H1 (cell line): ENCODE measurements around the gene INAFM2. TPM values are rescaled to one million over a fixed set of nuclear protein-coding genes. Genes with fewer than 3 reads are reported as not detected.

ENCODE experiments used
- CTCF ChIA-PET: fragments of 300-600 bp; sonication (Branson Sonifier 250); formaldehyde crosslinking; loops from one replicate; lab custom pipeline; 2021; ENCODE audit not compliant: partially characterized antibody; lab: Charles Lee
- POLR2A ChIA-PET: fragments of 300-600 bp; sonication (Branson Sonifier 250); formaldehyde crosslinking; loops from one replicate; lab custom pipeline; 2021; ENCODE audit warnings: inconsistent platforms; ENCODE audit not compliant: partially characterized antibody; lab: Charles Lee
- DNase-seq, 2 experiments: peaks; one replicate each; pipeline versions ENCODE4 v3.0.0 to v3.0.0-alpha.2; 2010 to 2022; ENCODE audit warnings: low spot score in 2 of 2, low read depth in 1 of 2, mixed read lengths in 1 of 2
- FAIRE-seq: peaks from 2 replicates; lab custom pipeline; 2011; peaks lifted over from hg19 to GRCh38; lab: Jason Lieb, UNC
- H2AFZ ChIP-seq: 2 replicates; pipeline ENCODE4 v1.8.1; 2012; ENCODE audit warnings: low read length, inconsistent platforms
- H2AK5ac ChIP-seq: 2 replicates; pipeline ENCODE4 v1.6.1; 2013; ENCODE audit warnings: low read depth, low read length
- H2BK120ac ChIP-seq: replicated peaks from 2 replicates; pipeline ENCODE3; 2013; ENCODE audit warnings: low read depth, low read length, inconsistent platforms
- H2BK12ac ChIP-seq: 2 replicates; pipeline ENCODE4 v1.6.1; 2013; ENCODE audit warnings: low read depth, low read length
- H2BK15ac ChIP-seq: 2 replicates; pipeline ENCODE4 v1.6.1; 2013; ENCODE audit warnings: low read length
- H2BK20ac ChIP-seq: 2 replicates; pipeline ENCODE4 v1.6.1; 2013; ENCODE audit warnings: low read length
- H2BK5ac ChIP-seq: 2 replicates; pipeline ENCODE4 v1.6.1; 2013; ENCODE audit warnings: low read depth, low read length
- H3K14ac ChIP-seq: 2 replicates; pipeline ENCODE4 v1.6.1; 2013; ENCODE audit warnings: inconsistent platforms; ENCODE audit not compliant: insufficient read length
- H3K18ac ChIP-seq: 2 replicates; pipeline ENCODE4 v1.6.1; 2013; ENCODE audit warnings: low read length; ENCODE audit errors: extremely low read depth
- H3K23ac ChIP-seq: 2 replicates; pipeline ENCODE4 v1.6.1; 2013; ENCODE audit warnings: inconsistent platforms; ENCODE audit not compliant: insufficient read length
- H3K23me2 ChIP-seq: 2 replicates; pipeline ENCODE4 v1.6.1; 2013; ENCODE audit warnings: low read depth, low read length
- H3K27ac ChIP-seq: 2 replicates; pipeline ENCODE4 v1.6.1; 2011; ENCODE audit warnings: low read depth, low read length, inconsistent platforms
- H3K27me3 ChIP-seq, 4 experiments: replicated peaks in 1 of 4; 1 replicate in 1 of 4; 2 replicates in 3 of 4; pipeline versions ENCODE4 v1.6.1 to v1.8.1; 2011 to 2013; ENCODE audit warnings: low read length in 3 of 4, mild to moderate bottlenecking in 3 of 4, inconsistent platforms in 2 of 4, mixed read lengths in 2 of 4, moderate library complexity in 1 of 4; ENCODE audit not compliant: control insufficient read depth in 3 of 4, insufficient read depth in 3 of 4; ENCODE audit errors: extremely low read depth in 1 of 4
- H3K36me3 ChIP-seq, 4 experiments: 2 replicates each; pipeline versions ENCODE4 v1.6.1 to v1.8.1; 2011 to 2013; ENCODE audit warnings: mild to moderate bottlenecking in 4 of 4, low read length in 3 of 4, moderate library complexity in 2 of 4, control low read depth in 1 of 4, inconsistent platforms in 1 of 4; ENCODE audit not compliant: insufficient read depth in 4 of 4, control insufficient read depth in 2 of 4
- H3K4ac ChIP-seq: replicated peaks from 2 replicates; pipeline ENCODE3; 2013; ENCODE audit warnings: low read length, low read depth, mixed read lengths, inconsistent platforms; ENCODE audit not compliant: insufficient read length
- H3K4me1 ChIP-seq, 4 experiments: replicated peaks in 1 of 4; 1 replicate in 1 of 4; 2 replicates in 3 of 4; pipeline versions ENCODE4 v1.6.1 to v1.8.1; 2011 to 2013; ENCODE audit warnings: low read length in 3 of 4, inconsistent platforms in 2 of 4, mixed read lengths in 1 of 4; ENCODE audit not compliant: insufficient read depth in 4 of 4, control insufficient read depth in 3 of 4
- H3K4me2 ChIP-seq, 2 experiments: 2 replicates each; pipeline versions ENCODE4 v1.6.1 to v1.8.1; 2011 to 2013; ENCODE audit warnings: low read depth in 2 of 2, low read length in 2 of 2, control low read depth in 1 of 2, inconsistent platforms in 1 of 2, mild to moderate bottlenecking in 1 of 2; ENCODE audit not compliant: insufficient read depth in 1 of 2
- H3K4me3 ChIP-seq, 4 experiments: fragments of 200-600, 300-600 bp in 1 of 4; sonication (generic), shearing (Covaris generic), sonication (Bioruptor Twin) in 1 of 4; 2 replicates each; pipeline versions ENCODE4 v1.5.1 to v1.8.1; 2011 to 2016; ENCODE audit warnings: low read length in 4 of 4, low read depth in 3 of 4, control low read depth in 2 of 4, inconsistent platforms in 2 of 4, mild to moderate bottlenecking in 2 of 4, mixed read lengths in 1 of 4, moderate library complexity in 1 of 4; ENCODE audit not compliant: insufficient read depth in 2 of 4; ENCODE audit errors: extremely low read depth in 1 of 4
- H3K56ac ChIP-seq: replicated peaks from 2 replicates; pipeline ENCODE3; 2013; ENCODE audit warnings: low read depth, mild to moderate bottlenecking, mixed read lengths, low read length, inconsistent platforms; ENCODE audit not compliant: insufficient read length
- H3K79me1 ChIP-seq: 2 replicates; pipeline ENCODE4 v1.6.1; 2013; ENCODE audit warnings: low read depth, low read length, control low read depth
- H3K79me2 ChIP-seq, 2 experiments: 2 replicates each; pipeline versions ENCODE4 v1.6.1 to v1.8.1; 2012 to 2013; ENCODE audit warnings: low read length in 2 of 2, mild to moderate bottlenecking in 2 of 2, inconsistent platforms in 1 of 2; ENCODE audit not compliant: insufficient read depth in 2 of 2, control insufficient read depth in 1 of 2
- H3K9ac ChIP-seq, 4 experiments: replicated peaks in 1 of 4; 1 replicate in 1 of 4; 2 replicates in 3 of 4; pipeline versions ENCODE4 v1.6.1 to v1.8.1; 2011 to 2013; ENCODE audit warnings: low read depth in 3 of 4, low read length in 3 of 4, control low read depth in 2 of 4, mild to moderate bottlenecking in 2 of 4, moderate library complexity in 2 of 4, inconsistent platforms in 1 of 4; ENCODE audit errors: extremely low read depth in 1 of 4
- H3K9me3 ChIP-seq, 2 experiments: 2 replicates each; pipeline versions ENCODE4 v1.6.1 to v1.8.1; 2012 to 2013; ENCODE audit warnings: mild to moderate bottlenecking in 2 of 2, moderate library complexity in 2 of 2, control low read depth in 1 of 2, inconsistent platforms in 1 of 2, low read depth in 1 of 2, low read length in 1 of 2, mixed read lengths in 1 of 2; ENCODE audit not compliant: insufficient read depth in 2 of 2
- H4K20me1 ChIP-seq, 2 experiments: replicated peaks in 1 of 2; 2 replicates each; pipeline versions ENCODE3 to v1.8.1; 2011 to 2013; ENCODE audit warnings: inconsistent platforms in 2 of 2, low read length in 2 of 2, mild to moderate bottlenecking in 1 of 2; ENCODE audit not compliant: insufficient read depth in 2 of 2, control insufficient read depth in 1 of 2
- H4K5ac ChIP-seq: 2 replicates; pipeline ENCODE4 v1.6.1; 2013; ENCODE audit warnings: low read length, low read depth, mixed read lengths, inconsistent platforms; ENCODE audit not compliant: insufficient read length
- H4K8ac ChIP-seq: 2 replicates; pipeline ENCODE4 v1.8.0; 2013; ENCODE audit warnings: mild to moderate bottlenecking, moderate library complexity, low read length, inconsistent platforms; ENCODE audit not compliant: insufficient read depth; ENCODE audit errors: extremely low read depth
- H4K91ac ChIP-seq: replicated peaks from 2 replicates; pipeline ENCODE3; 2013; ENCODE audit warnings: low read length, mixed read lengths, inconsistent platforms; ENCODE audit not compliant: insufficient read length
- ASH2L ChIP-seq: fragments of 200-600, 300-600 bp; sonication (generic); IDR thresholded peaks from one replicate; pipeline ENCODE4 v1.7.1; 2017; ENCODE audit warnings: low read length
- EGR1 ChIP-seq: IDR thresholded peaks from 2 replicates; pipeline ENCODE4 v1.6.1; 2011; ENCODE audit warnings: low read depth, low read length, borderline replicate concordance
- EP300 ChIP-seq, 2 experiments: IDR thresholded peaks; 1 replicate in 1 of 2; 2 replicates in 1 of 2; pipeline ENCODE4 v1.6.1; 2011 to 2012; ENCODE audit warnings: low read depth in 2 of 2, low read length in 2 of 2, mild to moderate bottlenecking in 2 of 2, borderline replicate concordance in 1 of 2, inconsistent platforms in 1 of 2, moderate library complexity in 1 of 2
- GTF2F1 ChIP-seq: IDR thresholded peaks from 2 replicates; pipeline ENCODE4 v1.6.1; 2012; ENCODE audit warnings: low read depth, low read length, improper control_type of control experiment, borderline replicate concordance
- JUND ChIP-seq: IDR thresholded peaks from 2 replicates; pipeline ENCODE4 v1.6.1; 2011; ENCODE audit warnings: mild to moderate bottlenecking, improper control_type of control experiment, low read length
- KDM4A ChIP-seq: IDR thresholded peaks from one replicate; pipeline ENCODE4 v1.7.1; 2012; ENCODE audit warnings: low read depth, mild to moderate bottlenecking, moderate library complexity, low read length, inconsistent platforms; ENCODE audit not compliant: severe bottlenecking
- KDM5A ChIP-seq: fragments of 200-600 bp; IDR thresholded peaks from 2 replicates; pipeline ENCODE4 v1.7.1; 2012; ENCODE audit warnings: mild to moderate bottlenecking, low read length, inconsistent platforms, mixed read lengths
- RBBP5 ChIP-seq: IDR thresholded peaks from 2 replicates; pipeline ENCODE4 v1.7.1; 2012; ENCODE audit warnings: low read depth, mild to moderate bottlenecking, inconsistent platforms, low read length, moderate library complexity, borderline replicate concordance
- WGBS, 2 experiments: shearing (Covaris generic) in 1 of 2; methylation state at CpG; one replicate each; pipeline versions ENCODE4 v1.1.6 to v1.1.7; 2013 to 2015; ENCODE audit warnings: low lambda C conversion rate in 2 of 2, mixed read lengths in 2 of 2, inconsistent platforms in 1 of 2, low coverage in 1 of 2, missing lambda C conversion rate in 1 of 2; ENCODE audit not compliant: insufficient replicate concordance in 2 of 2, insufficient coverage in 1 of 2, insufficient read length in 1 of 2; ENCODE audit errors: extremely low coverage in 1 of 2, missing lambda C conversion rate in 1 of 2; 5-methylcytosine and 5-hydroxymethylcytosine counted together
- polyA plus RNA-seq, 7 experiments: library from polyadenylated mRNA; depleted of rRNA in 3 of 7; stranded (reverse) in 5 of 7; unstranded in 2 of 7; fragments of >200 nt in 5 of 7; fragments of 200-250 nt in 2 of 7; gene quantifications; 1 replicate in 5 of 7; 2 replicates in 1 of 7; 4 replicates in 1 of 7; pipeline versions ENCODE4 v1.2.1 to v1.2.3, GENCODE V29; 2011 to 2013; ENCODE audit warnings: missing spikeins in 2 of 7, mixed read lengths in 2 of 7
- total RNA-seq: library from RNA; stranded (reverse); fragmentation: NEBNext Ultra II Directional; extraction: Animal tissue kit (Norgen Biotek cat#: 25700); gene quantifications from 2 replicates; pipeline ENCODE4 v1.2.1, GENCODE V29; 2021
- TF ChIP-seq, protein P1 (sequence below): IDR thresholded peaks from 2 replicates; pipeline ENCODE4 v1.6.1; 2011; ENCODE audit warnings: low read depth, mild to moderate bottlenecking, low read length; ENCODE audit not compliant: insufficient read depth

INAFM2 gene
- total and polyA plus RNA-seq, 2 of the 8 experiments (the other 6 are each of a cell fraction or from before 2014, with no cell fraction given), result 15.3 to 35.1 TPM

DNA sequence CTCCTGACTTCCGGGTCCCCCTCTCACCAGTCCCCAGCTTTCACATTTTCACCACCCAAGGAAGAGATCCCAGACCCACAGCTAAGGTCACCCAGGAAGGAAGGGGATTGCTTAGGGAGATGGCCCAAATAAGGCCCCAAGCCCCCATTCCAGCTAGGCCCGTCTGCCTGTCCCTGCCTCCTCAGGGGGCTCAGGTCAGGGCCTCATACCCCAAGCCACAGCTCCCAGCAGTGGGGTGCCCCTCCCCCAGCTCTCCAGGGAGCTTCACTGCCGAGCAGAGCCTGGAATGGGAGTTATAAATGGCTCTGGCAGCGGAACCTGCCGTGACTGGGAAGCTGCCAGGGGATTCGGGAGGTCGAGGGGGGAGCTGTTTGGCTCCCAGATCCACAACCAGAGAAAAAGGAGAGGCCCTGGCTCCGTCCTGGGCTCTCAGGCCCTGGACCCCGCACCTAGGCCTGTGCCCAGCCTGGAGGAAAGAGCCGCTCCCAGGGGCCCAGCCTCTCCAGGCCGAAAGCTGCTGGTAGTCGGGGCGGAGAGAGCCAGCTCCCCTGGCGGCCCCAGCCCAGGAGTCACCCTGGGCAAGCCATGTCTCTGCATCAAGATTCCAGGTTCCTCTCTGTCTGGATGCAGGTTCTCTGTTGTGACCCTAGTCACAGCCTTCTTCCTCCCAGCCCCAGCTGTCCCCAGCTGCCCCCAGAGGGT lies 16.7 kb downstream of the INAFM2 start:
- Histone ChIP-seq H2BK120ac (peak overlapping the region; percentile 38), H3K4ac (no peak overlapping the region), H3K36me3 (no peaks in the 10 kb centered on the region), H3K4me3 (no peak overlapping the region), H2BK15ac (no peak overlapping the region), H2AK5ac (no peak overlapping the region), H2BK5ac (peak overlapping the region; percentile 52; the same call in 1 of the 2 replicates), H2AFZ (no peak overlapping the region; the same call in 1 of the 2 replicates), H3K79me2 (no peaks in the 10 kb centered on the region), H4K5ac (peak overlapping the region; percentile 13), H2BK20ac (peak overlapping the region; percentile 90; the same call in 1 of the 2 replicates), H3K79me1 (no peaks in the 10 kb centered on the region), H3K56ac (no peak overlapping the region), H3K9me3 (no peaks in the 10 kb centered on the region), H3K4me2 (no peak overlapping the region), H3K23ac (no peak overlapping the region), H3K18ac (peak overlapping the region; percentile 90), H3K9ac (no peak overlapping the region), H4K8ac (peak overlapping the region; percentile 89), H3K4me1 (peaks cover 0 to 31% (median 22%) of the 10 kb centered on the region in 4 experiments; a peak in 6 of 7 replicates), H3K23me2 (no peaks in the 10 kb centered on the region), H2BK12ac (no peak overlapping the region), H3K27me3 (peaks cover 0 to 4% (median under 1%) of the 10 kb centered on the region in 4 experiments; a peak in 1 of 7 replicates), H3K14ac (no peak overlapping the region), H4K91ac (peak overlapping the region; percentile 61), H4K20me1 (no peaks in the 10 kb centered on the region), H3K27ac (no peak overlapping the region)
- CTCF ChIA-PET, result interaction anchor here (0.6 to 27.4 kb wide), 16 partner anchors 12 to 539 kb away, joined by 3 to 584 read pairs (median 36); partner anchors contain the start of genes ANKRD63, DISP2, INAFM2 and IVD
- DNase-seq (peak in 1 of 2 experiments; percentile 56), FAIRE-seq (no peak)
- POLR2A ChIA-PET, result interaction anchor here (0.9 to 8.1 kb wide), 8 partner anchors 10 to 55 kb away, joined by 3 to 66 read pairs (median 4); partner anchors contain the start of gene INAFM2
- no peak for TF ChIP-seq KDM4A
- no peak for TF ChIP-seq ASH2L
- TF ChIP-seq, protein P1, sequence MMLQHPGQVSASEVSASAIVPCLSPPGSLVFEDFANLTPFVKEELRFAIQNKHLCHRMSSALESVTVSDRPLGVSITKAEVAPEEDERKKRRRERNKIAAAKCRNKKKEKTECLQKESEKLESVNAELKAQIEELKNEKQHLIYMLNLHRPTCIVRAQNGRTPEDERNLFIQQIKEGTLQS, result no peak
- no peak for TF ChIP-seq EGR1
- TF ChIP-seq GTF2F1, result no peak
- no peak for TF ChIP-seq EP300 (IDR thresholded peaks at IDR 0.05; ENCODE audit: borderline replicate concordance in 1 of 2, low read depth in 2 of 2, low read length in 2 of 2)
- TF ChIP-seq JUND, result no peak
- 0 out of 2 replicates have a peak, but pooled peaks have one; percentile 34 for TF ChIP-seq RBBP5
- TF ChIP-seq KDM5A, result no peak
- WGBS, 2 experiments, result 89% methylated on average over 7 of the region's 14 CpGs; no CpG with 5 or more reads in 1 of the 2 experiments
